Type B pancreatic cell (in vitro differentiated cells): Measurements from ENCODE around the gene TCF4. TPM values are rescaled to one million over a fixed set of nuclear protein-coding genes. Genes with fewer than 3 reads are reported as not detected.

Source experiments
- DNase-seq: peaks from one replicate; pipeline ENCODE4 v3.0.0; 2021; ENCODE audit warnings: mixed read lengths; ENCODE audit not compliant: unreplicated experiment; ENCODE audit errors: extremely low spot score
- H3K27ac Mint-ChIP-seq: 2 replicates; pipeline ENCODE4 v1.8.0; 2021; ENCODE audit warnings: mild to moderate bottlenecking, mixed read lengths
- H3K27me3 Mint-ChIP-seq: 2 replicates; pipeline ENCODE4 v1.8.0; 2021; ENCODE audit warnings: mixed read lengths
- H3K36me3 Mint-ChIP-seq: 2 replicates; pipeline ENCODE4 v1.8.0; 2021; ENCODE audit warnings: mixed read lengths
- H3K4me1 Mint-ChIP-seq: one replicate; pipeline ENCODE4 v1.8.0; 2021; ENCODE audit warnings: mixed read lengths; ENCODE audit not compliant: unreplicated experiment
- H3K4me3 Mint-ChIP-seq: 2 replicates; pipeline ENCODE4 v1.8.0; 2021; ENCODE audit warnings: mild to moderate bottlenecking, mixed read lengths
- H3K9me3 Mint-ChIP-seq: 2 replicates; pipeline ENCODE4 v1.8.0; 2021; ENCODE audit warnings: mixed read lengths
- CTCF ChIP-seq: fragments of 200-600 bp; sonication (generic); conservative IDR thresholded peaks from 2 replicates; pipeline ENCODE4 v1.5.0; 2021; ENCODE audit warnings: antibody characterized with exemption, mild to moderate bottlenecking
- total RNA-seq: library from RNA; stranded (reverse); gene quantifications from 2 replicates; pipeline ENCODE4 v1.2.1, GENCODE V29; 2021; ENCODE audit warnings: low replicate concordance

The TCF4 gene
- total RNA-seq, 1 donor from 2014 or later = 189 TPM

GRCh38 chr18:55189972-55190371, 398.0 kb downstream of the TCF4 start:
- DNase-seq = no peak
- no peaks in the 10 kb centered on the region for H3K9me3 Mint-ChIP-seq
- peaks cover 7% of the 10 kb centered on the region for H3K4me1 Mint-ChIP-seq
- TF ChIP-seq CTCF = no peak
- no peaks in the 10 kb centered on the region for H3K36me3 Mint-ChIP-seq
- H3K4me3 Mint-ChIP-seq = no peak overlapping the region
- H3K27ac Mint-ChIP-seq = no peak overlapping the region
- peaks cover 6% of the 10 kb centered on the region for H3K27me3 Mint-ChIP-seq

GRCh38 chr18:55186588-55186987, 401.4 kb downstream of the TCF4 start:
- no peaks in the 10 kb centered on the region for H3K9me3 Mint-ChIP-seq
- H3K27ac Mint-ChIP-seq = no peak overlapping the region
- DNase-seq = no peak
- peaks cover 6% of the 10 kb centered on the region for H3K27me3 Mint-ChIP-seq
- no peak overlapping the region for H3K4me3 Mint-ChIP-seq
- no peak for TF ChIP-seq CTCF
- H3K36me3 Mint-ChIP-seq = no peaks in the 10 kb centered on the region
- peaks cover 7% of the 10 kb centered on the region for H3K4me1 Mint-ChIP-seq

- Mint-ChIP-seq H3K27me3 (peaks cover 6% of the 10 kb centered on the region), H3K4me1 (peaks cover 7% of the 10 kb centered on the region), H3K4me3 (no peak overlapping the region), H3K27ac (no peak overlapping the region), H3K9me3 (no peaks in the 10 kb centered on the region), H3K36me3 (no peaks in the 10 kb centered on the region)
- TF ChIP-seq CTCF = no peak
- DNase-seq = no peak
These were observed 402.6 kb downstream of the TCF4 start for GRCh38 chr18:55185391-55185790.

GRCh38 chr18:55179835-55180234, 408.2 kb downstream of the TCF4 start:
- H3K27me3 Mint-ChIP-seq = no peaks in the 10 kb centered on the region
- no peaks in the 10 kb centered on the region for H3K9me3 Mint-ChIP-seq
- TF ChIP-seq CTCF = no peak
- no peaks in the 10 kb centered on the region for H3K4me1 Mint-ChIP-seq
- H3K36me3 Mint-ChIP-seq = no peaks in the 10 kb centered on the region
- no peak overlapping the region for H3K27ac Mint-ChIP-seq
- H3K4me3 Mint-ChIP-seq = no peak overlapping the region
- no peak for DNase-seq

- H3K4me3 Mint-ChIP-seq = no peak overlapping the region
- H3K27me3 Mint-ChIP-seq = no peaks in the 10 kb centered on the region
- no peaks in the 10 kb centered on the region for H3K4me1 Mint-ChIP-seq
- no peaks in the 10 kb centered on the region for H3K9me3 Mint-ChIP-seq
- H3K36me3 Mint-ChIP-seq = no peaks in the 10 kb centered on the region
- DNase-seq = no peak
- TF ChIP-seq CTCF = no peak
- no peak overlapping the region for H3K27ac Mint-ChIP-seq
These were observed 408.6 kb downstream of the TCF4 start for GRCh38 chr18:55179425-55179824.

GRCh38 chr18:55173291-55173690, 414.7 kb downstream of the TCF4 start:
- peaks cover 6% of the 10 kb centered on the region for H3K9me3 Mint-ChIP-seq
- H3K27me3 Mint-ChIP-seq = no peaks in the 10 kb centered on the region
- no peak overlapping the region for H3K4me3 Mint-ChIP-seq
- DNase-seq = no peak
- no peaks in the 10 kb centered on the region for H3K36me3 Mint-ChIP-seq
- H3K4me1 Mint-ChIP-seq = no peaks in the 10 kb centered on the region
- no peak for TF ChIP-seq CTCF
- no peak overlapping the region for H3K27ac Mint-ChIP-seq
